ENCODE results near the gene SAP30BP. TPM values are rescaled to one million over a fixed set of nuclear protein-coding genes. Genes with fewer than 3 reads are reported as not detected.

Gene SAP30BP
- total and polyA plus RNA-seq, 2 of the 13 experiments (the other 11 are each of a cell fraction or from before 2014, with no cell fraction given), result 67.7 to 99.4 TPM

DNA sequence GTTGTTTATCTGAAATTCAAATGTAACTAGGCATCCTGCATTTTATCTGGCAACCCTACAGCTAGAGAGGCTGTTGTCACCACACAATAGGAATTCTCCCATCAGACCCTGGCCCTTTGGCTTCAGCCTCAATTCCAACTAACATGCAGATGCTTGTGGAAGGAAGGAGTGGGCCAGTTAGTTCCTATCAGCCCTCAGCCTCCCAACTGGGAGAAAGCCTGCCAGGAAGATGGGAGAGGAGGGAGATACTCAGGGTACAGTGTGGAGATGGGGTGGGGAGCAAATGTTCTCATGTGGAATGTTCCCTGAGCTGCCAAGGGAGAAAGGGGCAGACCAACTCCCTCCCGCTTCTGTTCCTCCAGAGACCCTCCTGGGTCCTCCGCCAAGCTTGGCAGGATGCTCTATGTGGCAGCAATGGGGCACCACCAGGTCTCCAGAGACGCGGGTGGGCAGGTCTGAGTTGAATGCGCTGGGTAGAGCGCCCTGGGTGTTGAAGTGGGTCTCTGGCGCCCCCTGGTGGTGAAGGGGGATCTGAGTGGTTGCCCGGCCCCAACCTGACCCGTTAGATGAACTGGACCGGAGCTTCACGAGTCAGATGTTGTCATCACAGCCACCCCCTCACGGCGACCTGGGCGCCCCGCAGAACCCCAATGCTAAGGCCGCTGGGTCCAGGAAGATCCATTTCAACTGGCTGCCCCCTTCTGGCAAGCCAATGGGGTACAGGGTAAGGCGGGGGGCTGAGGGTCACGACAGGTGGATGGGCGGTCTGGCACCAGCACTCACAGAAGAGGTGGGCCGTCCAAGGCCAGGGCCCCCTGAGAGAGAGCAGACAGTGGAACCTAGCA, 82.6 kb downstream of the SAP30BP start (continued):
- TF ChIP-seq ZNF460 (CRISPR knock-in tag; IDR thresholded peaks at IDR 0.05; ENCODE audit: borderline replicate concordance) (no peak), ZNF674 (CRISPR knock-in tag; IDR thresholded peaks at IDR 0.05; ENCODE audit: low read depth) (no peak), ZFP36 (IDR thresholded peaks at IDR 0.05; ENCODE audit: borderline replicate concordance, low read depth, low read length, partially characterized antibody) (no peak), GFI1 (CRISPR knock-in tag; IDR thresholded peaks at IDR 0.05; ENCODE audit: borderline replicate concordance) (no peak), SATB2 (CRISPR knock-in tag; IDR thresholded peaks at IDR 0.05) (no peak), FOSL2 (CRISPR knock-in tag; IDR thresholded peaks at IDR 0.05) (no peak), FOSL1 (CRISPR knock-in tag; IDR thresholded peaks at IDR 0.05; ENCODE audit: borderline replicate concordance) (no peak), ZNF569 (CRISPR knock-in tag; IDR thresholded peaks at IDR 0.05; ENCODE audit: borderline replicate concordance) (no peak)
- TF ChIP-seq, protein P1, sequence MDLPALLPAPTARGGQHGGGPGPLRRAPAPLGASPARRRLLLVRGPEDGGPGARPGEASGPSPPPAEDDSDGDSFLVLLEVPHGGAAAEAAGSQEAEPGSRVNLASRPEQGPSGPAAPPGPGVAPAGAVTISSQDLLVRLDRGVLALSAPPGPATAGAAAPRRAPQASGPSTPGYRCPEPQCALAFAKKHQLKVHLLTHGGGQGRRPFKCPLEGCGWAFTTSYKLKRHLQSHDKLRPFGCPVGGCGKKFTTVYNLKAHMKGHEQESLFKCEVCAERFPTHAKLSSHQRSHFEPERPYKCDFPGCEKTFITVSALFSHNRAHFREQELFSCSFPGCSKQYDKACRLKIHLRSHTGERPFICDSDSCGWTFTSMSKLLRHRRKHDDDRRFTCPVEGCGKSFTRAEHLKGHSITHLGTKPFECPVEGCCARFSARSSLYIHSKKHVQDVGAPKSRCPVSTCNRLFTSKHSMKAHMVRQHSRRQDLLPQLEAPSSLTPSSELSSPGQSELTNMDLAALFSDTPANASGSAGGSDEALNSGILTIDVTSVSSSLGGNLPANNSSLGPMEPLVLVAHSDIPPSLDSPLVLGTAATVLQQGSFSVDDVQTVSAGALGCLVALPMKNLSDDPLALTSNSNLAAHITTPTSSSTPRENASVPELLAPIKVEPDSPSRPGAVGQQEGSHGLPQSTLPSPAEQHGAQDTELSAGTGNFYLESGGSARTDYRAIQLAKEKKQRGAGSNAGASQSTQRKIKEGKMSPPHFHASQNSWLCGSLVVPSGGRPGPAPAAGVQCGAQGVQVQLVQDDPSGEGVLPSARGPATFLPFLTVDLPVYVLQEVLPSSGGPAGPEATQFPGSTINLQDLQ (CRISPR knock-in tag; IDR thresholded peaks at IDR 0.05), result no peak
- TF ChIP-seq, protein P2, sequence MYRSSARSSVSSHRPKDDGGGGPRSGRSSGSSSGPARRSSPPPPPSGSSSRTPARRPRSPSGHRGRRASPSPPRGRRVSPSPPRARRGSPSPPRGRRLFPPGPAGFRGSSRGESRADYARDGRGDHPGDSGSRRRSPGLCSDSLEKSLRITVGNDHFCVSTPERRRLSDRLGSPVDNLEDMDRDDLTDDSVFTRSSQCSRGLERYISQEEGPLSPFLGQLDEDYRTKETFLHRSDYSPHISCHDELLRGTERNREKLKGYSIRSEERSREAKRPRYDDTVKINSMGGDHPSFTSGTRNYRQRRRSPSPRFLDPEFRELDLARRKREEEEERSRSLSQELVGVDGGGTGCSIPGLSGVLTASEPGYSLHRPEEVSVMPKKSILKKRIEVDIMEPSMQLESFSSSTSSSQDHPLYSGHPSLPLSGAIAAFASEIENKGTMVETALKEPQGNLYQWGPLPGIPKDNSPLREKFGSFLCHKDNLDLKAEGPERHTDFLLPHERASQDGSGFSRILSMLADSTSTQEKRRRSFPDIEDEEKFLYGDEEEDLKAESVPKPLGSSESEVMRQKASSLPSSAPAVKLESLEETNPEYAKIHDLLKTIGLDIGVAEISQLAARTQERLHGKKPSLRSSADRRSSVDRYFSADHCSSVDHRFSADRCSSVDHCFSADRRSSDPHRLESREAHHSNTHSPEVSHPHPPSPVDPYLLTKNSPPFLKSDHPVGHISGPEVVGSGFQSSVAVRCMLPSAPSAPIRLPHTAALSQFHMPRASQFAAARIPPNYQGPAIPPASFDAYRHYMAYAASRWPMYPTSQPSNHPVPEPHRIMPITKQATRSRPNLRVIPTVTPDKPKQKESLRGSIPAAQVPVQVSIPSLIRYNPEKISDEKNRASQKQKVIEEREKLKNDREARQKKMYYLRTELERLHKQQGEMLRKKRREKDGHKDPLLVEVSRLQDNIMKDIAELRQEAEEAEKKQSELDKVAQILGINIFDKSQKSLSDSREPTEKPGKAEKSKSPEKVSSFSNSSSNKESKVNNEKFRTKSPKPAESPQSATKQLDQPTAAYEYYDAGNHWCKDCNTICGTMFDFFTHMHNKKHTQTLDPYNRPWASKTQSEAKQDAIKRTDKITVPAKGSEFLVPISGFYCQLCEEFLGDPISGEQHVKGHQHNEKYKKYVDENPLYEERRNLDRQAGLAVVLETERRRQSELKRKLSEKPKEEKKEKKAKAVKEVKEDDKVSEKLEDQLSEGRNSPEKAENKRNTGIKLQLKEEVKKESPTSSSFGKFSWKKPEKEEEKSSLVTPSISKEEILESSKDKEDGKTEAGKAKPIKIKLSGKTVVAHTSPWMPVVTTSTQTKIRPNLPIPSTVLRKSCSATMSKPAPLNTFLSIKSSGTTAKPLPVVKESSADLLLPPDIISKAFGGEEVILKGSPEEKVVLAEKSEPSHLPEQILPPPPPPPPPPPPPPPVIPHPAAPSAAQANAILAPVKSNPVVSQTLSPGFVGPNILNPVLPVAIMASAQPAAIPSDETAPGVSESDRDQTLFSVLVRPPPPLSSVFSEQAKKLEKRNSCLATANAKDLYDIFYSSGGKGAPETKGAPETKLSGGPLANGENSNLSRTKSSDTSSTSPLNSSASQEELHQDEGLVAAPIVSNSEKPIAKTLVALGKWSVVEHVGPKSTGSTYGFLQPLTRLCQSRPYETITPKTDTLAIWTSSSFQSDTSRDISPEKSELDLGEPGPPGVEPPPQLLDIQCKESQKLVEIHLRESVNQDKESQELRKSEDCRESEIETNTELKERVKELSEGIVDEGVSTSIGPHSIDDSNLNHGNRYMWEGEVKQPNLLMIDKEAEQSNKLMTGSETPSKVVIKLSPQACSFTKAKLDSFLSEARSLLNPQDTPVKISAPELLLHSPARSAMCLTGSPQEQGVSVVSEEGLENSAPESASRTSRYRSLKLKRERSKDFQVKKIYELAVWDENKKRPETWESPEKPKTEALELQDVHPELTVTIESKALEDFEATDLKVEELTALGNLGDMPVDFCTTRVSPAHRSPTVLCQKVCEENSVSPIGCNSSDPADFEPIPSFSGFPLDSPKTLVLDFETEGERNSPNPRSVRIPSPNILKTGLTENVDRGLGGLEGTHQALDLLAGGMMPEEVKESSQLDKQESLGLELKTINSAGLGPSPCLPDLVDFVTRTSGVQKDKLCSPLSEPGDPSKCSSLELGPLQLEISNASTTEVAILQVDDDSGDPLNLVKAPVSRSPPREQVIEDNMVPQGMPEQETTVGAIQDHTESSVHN (CRISPR knock-in tag; IDR thresholded peaks at IDR 0.05), result 0 out of 2 replicates have a peak, but pooled peaks have one; percentile 32
- TF ChIP-seq, protein P3, sequence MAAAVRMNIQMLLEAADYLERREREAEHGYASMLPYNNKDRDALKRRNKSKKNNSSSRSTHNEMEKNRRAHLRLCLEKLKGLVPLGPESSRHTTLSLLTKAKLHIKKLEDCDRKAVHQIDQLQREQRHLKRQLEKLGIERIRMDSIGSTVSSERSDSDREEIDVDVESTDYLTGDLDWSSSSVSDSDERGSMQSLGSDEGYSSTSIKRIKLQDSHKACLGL (CRISPR knock-in tag; IDR thresholded peaks at IDR 0.05), result peak; percentile 67
- TF ChIP-seq, protein P4, sequence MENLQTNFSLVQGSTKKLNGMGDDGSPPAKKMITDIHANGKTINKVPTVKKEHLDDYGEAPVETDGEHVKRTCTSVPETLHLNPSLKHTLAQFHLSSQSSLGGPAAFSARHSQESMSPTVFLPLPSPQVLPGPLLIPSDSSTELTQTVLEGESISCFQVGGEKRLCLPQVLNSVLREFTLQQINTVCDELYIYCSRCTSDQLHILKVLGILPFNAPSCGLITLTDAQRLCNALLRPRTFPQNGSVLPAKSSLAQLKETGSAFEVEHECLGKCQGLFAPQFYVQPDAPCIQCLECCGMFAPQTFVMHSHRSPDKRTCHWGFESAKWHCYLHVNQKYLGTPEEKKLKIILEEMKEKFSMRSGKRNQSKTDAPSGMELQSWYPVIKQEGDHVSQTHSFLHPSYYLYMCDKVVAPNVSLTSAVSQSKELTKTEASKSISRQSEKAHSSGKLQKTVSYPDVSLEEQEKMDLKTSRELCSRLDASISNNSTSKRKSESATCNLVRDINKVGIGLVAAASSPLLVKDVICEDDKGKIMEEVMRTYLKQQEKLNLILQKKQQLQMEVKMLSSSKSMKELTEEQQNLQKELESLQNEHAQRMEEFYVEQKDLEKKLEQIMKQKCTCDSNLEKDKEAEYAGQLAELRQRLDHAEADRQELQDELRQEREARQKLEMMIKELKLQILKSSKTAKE (CRISPR knock-in tag; IDR thresholded peaks at IDR 0.05; ENCODE audit: borderline replicate concordance), result no peak
- TF ChIP-seq, protein P5, sequence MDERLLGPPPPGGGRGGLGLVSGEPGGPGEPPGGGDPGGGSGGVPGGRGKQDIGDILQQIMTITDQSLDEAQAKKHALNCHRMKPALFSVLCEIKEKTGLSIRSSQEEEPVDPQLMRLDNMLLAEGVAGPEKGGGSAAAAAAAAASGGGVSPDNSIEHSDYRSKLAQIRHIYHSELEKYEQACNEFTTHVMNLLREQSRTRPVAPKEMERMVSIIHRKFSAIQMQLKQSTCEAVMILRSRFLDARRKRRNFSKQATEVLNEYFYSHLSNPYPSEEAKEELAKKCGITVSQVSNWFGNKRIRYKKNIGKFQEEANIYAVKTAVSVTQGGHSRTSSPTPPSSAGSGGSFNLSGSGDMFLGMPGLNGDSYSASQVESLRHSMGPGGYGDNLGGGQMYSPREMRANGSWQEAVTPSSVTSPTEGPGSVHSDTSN (CRISPR knock-in tag; IDR thresholded peaks at IDR 0.05), result no peak
